GM12873 (cell line): ENCODE results near the gene KIF6.

ENCODE experiments used
- CTCF ChIP-seq: IDR thresholded peaks from 2 replicates; pipeline ENCODE4 v1.5.1; 2012; ENCODE audit warnings: low read depth, mild to moderate bottlenecking, moderate library complexity, low read length, control low read depth; ENCODE audit not compliant: insufficient read depth; ENCODE audit errors: missing control alignments

KIF6 gene

GRCh38 chr6:39657355-39658135 lies 67.7 kb downstream of the KIF6 start:
- TF ChIP-seq CTCF, result no peak

- no peak for TF ChIP-seq CTCF
Observed at GRCh38 chr6:39654121-39654520, 71.1 kb downstream of the KIF6 start.

- TF ChIP-seq CTCF, result no peak
Observed at GRCh38 chr6:39653612-39654011, 71.6 kb downstream of the KIF6 start.

GRCh38 chr6:39649996-39650395 lies 75.2 kb downstream of the KIF6 start:
- no peak for TF ChIP-seq CTCF

GRCh38 chr6:39646751-39647420 lies 78.3 kb downstream of the KIF6 start:
- TF ChIP-seq CTCF, result no peak

GRCh38 chr6:39642270-39642669 lies 82.9 kb downstream of the KIF6 start:
- no peak for TF ChIP-seq CTCF

GRCh38 chr6:39638126-39638822 lies 86.9 kb downstream of the KIF6 start:
- no peak for TF ChIP-seq CTCF
